GM08714 (cell line): ENCODE data around the gene ITGA11.

Experiments used
- H3K4me3 ChIP-seq: fragments of 200-500 bp; sonication (Bioruptor generic); 2 replicates; pipeline ENCODE4 v1.5.1; 2014; ENCODE audit warnings: mild to moderate bottlenecking, low read length, inconsistent platforms
- ZNF274 ChIP-seq: IDR thresholded peaks from 2 replicates; pipeline ENCODE4 v1.6.1; 2012; ENCODE audit warnings: mild to moderate bottlenecking, low read depth, low read length

Gene ITGA11

DNA sequence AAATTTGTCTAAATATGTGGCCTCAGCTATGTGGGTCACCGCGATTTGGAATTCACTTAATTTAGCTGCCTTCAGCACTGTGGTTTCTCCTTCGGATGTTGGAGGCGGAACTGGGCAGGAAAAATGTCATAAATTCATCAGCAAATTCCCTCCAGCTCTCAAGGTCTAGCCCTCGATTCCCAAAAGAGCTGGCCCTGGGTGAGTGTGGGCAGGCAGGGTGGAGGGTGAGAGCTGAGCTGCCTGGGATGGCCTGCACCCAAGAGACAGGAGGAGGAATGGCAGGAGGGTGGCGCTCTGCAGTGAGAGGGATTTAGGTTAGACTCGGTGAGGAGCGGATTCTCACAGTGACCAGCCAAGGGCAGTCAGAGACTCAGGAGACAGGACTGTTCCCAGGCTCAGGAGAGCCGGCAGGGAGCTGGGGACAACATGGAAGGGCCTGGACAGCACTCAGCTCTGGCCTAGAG is 97.3 kb downstream of the ITGA11 start:
- TF ChIP-seq ZNF274, result no peak
- H3K4me3 ChIP-seq, result no peak overlapping the region

DNA sequence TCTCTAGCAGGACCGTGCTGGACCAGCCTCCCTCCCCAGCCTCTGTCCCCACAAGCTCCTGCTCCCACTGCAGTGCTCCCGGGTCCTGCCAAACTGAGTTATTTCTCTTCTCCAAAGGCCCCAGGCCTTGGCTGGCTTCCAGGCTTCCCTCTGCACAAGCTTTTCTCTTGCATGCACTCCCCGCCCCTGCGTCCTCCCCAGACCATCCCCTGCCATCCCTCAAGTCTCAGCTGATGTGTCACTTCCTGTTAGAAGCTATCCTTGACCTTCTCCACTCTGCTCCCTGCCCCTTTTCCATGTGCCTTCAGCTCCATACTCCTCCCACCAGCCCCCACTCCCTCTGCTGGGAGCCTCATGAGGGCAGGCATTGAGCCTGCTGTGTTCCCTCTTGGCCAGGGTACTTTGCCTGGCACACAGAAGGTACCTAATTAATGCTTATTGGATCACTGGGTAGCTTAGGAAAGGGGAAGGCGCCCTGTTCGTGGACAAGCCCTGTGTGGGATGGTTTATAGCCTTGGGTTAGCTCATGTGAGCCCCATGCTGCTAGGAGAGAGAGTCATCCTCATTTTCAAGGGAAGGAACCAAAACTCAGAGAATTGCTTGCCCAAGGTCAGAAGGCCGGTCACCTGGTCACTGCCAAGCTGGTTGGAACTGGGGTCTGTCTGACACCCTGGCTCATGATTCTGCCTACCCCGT is 98.0 kb downstream of the ITGA11 start:
- TF ChIP-seq ZNF274, result no peak
- H3K4me3 ChIP-seq, result no peak overlapping the region

- TF ChIP-seq ZNF274, result no peak
- no peak overlapping the region for H3K4me3 ChIP-seq
Observed at GRCh38 chr15:68332266-68332665, 99.7 kb downstream of the ITGA11 start.

GRCh38 chr15:68330901-68331300 is 101.1 kb downstream of the ITGA11 start:
- no peak for TF ChIP-seq ZNF274
- H3K4me3 ChIP-seq, result no peak overlapping the region

DNA sequence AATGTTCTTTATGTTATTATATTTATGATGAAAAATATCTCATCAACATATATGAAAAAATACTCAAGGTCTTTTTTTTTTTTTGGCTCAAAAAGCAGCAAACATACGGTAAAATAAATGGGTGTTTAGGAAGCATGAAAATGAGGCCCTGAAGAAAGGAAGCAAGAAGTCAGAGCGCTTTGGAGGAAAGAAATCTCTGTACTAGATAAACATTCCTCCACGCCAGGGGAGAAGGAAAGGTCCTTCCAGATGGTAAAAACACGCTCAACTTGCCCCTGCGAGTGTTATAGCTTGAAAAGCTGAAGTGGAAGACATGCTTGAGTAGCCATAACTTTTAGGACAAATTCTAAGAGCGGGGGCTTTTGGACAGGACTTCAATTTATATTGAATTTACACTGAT is 101.5 kb downstream of the ITGA11 start:
- no peak for TF ChIP-seq ZNF274
- no peak overlapping the region for H3K4me3 ChIP-seq

GRCh38 chr15:68328964-68329363 is 103.0 kb downstream of the ITGA11 start:
- no peak overlapping the region for H3K4me3 ChIP-seq
- TF ChIP-seq ZNF274, result no peak

DNA sequence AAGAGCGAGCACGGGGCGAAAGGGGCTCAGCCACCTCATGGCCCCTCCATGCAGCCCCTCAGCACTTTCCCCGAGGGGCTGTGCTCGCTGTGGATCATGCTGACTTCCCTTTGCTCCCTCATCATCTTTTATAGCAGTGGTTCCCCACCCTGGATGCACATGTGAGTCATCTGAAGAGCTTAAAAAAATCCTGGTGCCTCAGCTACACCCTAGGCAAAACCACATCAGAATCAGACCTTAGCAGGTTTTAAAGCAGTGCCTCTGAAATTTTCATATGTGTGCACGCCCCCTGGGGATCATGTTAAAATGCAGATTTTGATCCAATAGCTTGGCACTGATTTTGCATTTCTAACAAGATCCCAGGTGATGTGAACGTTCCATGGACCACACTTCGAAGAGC is 103.5 kb downstream of the ITGA11 start:
- no peak overlapping the region for H3K4me3 ChIP-seq
- TF ChIP-seq ZNF274, result no peak

DNA sequence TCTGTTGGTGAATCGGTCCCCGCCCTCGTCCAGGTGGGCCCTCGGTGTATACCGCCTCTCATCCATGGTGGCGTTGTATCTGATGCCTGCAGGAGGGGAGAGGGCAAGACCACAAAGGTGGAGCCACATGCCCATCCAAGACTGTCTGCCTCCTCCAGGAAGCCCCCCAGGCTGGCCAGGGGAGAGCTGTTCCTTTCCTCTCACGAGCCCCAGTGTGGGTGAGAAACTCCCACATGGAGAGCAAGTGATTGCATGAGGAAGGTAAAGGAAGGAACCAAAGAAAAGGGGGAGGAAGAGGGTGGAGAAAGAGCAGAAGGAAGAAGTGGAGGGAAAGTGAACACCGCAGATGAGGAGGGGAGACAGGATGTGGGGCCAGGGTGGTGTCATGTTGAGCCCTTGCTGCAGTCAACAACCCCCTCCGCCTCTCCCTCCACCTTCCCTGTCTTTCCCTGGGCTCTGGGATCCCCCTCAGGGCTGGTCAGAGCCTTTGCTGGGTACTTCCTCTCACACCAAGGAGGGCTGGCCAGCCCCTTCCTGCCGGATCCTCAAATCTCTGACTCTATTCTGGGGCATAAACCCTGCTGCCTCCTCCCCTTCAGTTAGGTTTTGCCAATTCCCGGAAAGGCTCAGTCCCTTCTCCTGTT is 105.1 kb downstream of the ITGA11 start:
- TF ChIP-seq ZNF274, result no peak
- no peak overlapping the region for H3K4me3 ChIP-seq

- no peak overlapping the region for H3K4me3 ChIP-seq
- no peak for TF ChIP-seq ZNF274
Observed at GRCh38 chr15:68325726-68326125, 106.2 kb downstream of the ITGA11 start.

- no peak for TF ChIP-seq ZNF274
- no peak overlapping the region for H3K4me3 ChIP-seq
Observed at GRCh38 chr15:68322796-68323195, 109.2 kb downstream of the ITGA11 start.

DNA sequence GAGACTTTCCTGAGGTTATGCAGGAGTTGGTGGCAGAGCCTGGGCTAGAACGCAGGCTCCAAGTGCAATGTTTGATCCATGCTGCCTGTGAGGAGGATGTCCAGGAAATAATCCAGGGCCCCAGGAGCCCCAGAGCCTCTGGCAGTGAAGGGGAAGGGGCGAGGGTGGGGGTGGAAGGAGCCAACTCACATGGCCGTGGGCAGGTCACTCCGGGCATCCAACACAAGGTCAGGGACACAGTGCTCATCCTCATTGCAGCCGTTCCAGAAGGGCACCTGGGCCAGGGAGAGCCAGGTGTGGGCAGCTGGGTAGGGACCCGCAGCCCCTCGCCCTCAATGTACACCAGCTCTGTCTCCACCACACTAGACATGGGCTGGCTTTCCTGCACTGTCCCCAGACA is 110.7 kb downstream of the ITGA11 start:
- H3K4me3 ChIP-seq, result no peak overlapping the region
- no peak for TF ChIP-seq ZNF274

- no peak for TF ChIP-seq ZNF274
Observed at GRCh38 chr15:68319997-68320396, 112.0 kb downstream of the ITGA11 start.

GRCh38 chr15:68318931-68319909 is 112.7 kb downstream of the ITGA11 start:
- H3K4me3 ChIP-seq, result no peak overlapping the region
- TF ChIP-seq ZNF274, result no peak

More at GRCh38 chr15:68319997-68320396, 112.0 kb downstream of the ITGA11 start:
- H3K4me3 ChIP-seq, result no peak overlapping the region
